Keratinocyte (primary cell): ENCODE results near the gene SDK1. TPM values are rescaled to one million over a fixed set of nuclear protein-coding genes. Genes with fewer than 3 reads are reported as not detected.
A peak's percentile ranks its signal among the peaks of the same experiment; 100 is the strongest.

ENCODE experiments used
- DNase-seq: peaks from one replicate; pipeline ENCODE4 v3.0.0-alpha.2; 2011; ENCODE audit warnings: low read depth, missing footprints, low spot score
- FAIRE-seq: peaks from 2 replicates; lab custom pipeline; 2011; peaks lifted over from hg19 to GRCh38; lab: Jason Lieb, UNC
- H2AFZ ChIP-seq: 2 replicates; pipeline ENCODE4 v1.6.0; 2012; ENCODE audit warnings: low read length, control low read depth, inconsistent platforms; ENCODE audit not compliant: control insufficient read depth
- H3K27ac ChIP-seq: 2 replicates; pipeline ENCODE4 v1.5.1; 2011; ENCODE audit warnings: low read length; ENCODE audit not compliant: control insufficient read depth, insufficient read depth
- H3K27me3 ChIP-seq: 3 replicates; pipeline ENCODE4 v1.6.0; 2011; ENCODE audit warnings: low read length; ENCODE audit not compliant: control insufficient read depth, insufficient read depth; ENCODE audit errors: extremely low read depth
- H3K36me3 ChIP-seq, 2 experiments: 2 replicates in 1 of 2; 3 replicates in 1 of 2; pipeline ENCODE4 v1.5.1; 2011; ENCODE audit warnings: low read length in 2 of 2, mild to moderate bottlenecking in 1 of 2; ENCODE audit not compliant: control insufficient read depth in 2 of 2, insufficient read depth in 2 of 2; ENCODE audit errors: extremely low read depth in 1 of 2
- H3K4me1 ChIP-seq: 3 replicates; pipeline ENCODE4 v1.5.1; 2011; ENCODE audit warnings: low read length; ENCODE audit not compliant: control insufficient read depth, insufficient read depth; ENCODE audit errors: extremely low read depth
- H3K4me2 ChIP-seq: 3 replicates; pipeline ENCODE4 v1.6.0; 2011; ENCODE audit warnings: low read depth, low read length; ENCODE audit not compliant: control insufficient read depth, insufficient read depth; ENCODE audit errors: extremely low read depth
- H3K4me3 ChIP-seq, 3 experiments: fragments of 200-600 bp in 1 of 3; sonication (generic) in 1 of 3; 2 replicates in 2 of 3; 3 replicates in 1 of 3; pipeline ENCODE4 v1.5.1; 2011 to 2016; ENCODE audit warnings: low read length in 3 of 3, mild to moderate bottlenecking in 3 of 3, control low read depth in 2 of 3, inconsistent platforms in 1 of 3, low read depth in 1 of 3, mixed read lengths in 1 of 3, mixed run types in 1 of 3, moderate library complexity in 1 of 3; ENCODE audit not compliant: control insufficient read depth in 2 of 3, insufficient read depth in 2 of 3; ENCODE audit errors: extremely low read depth in 1 of 3
- H3K79me2 ChIP-seq: 2 replicates; pipeline ENCODE4 v1.6.0; 2012; ENCODE audit warnings: low read length; ENCODE audit not compliant: control insufficient read depth, insufficient read depth
- H3K9ac ChIP-seq: 3 replicates; pipeline ENCODE4 v1.6.0; 2011; ENCODE audit warnings: low read length; ENCODE audit not compliant: control insufficient read depth, insufficient read depth; ENCODE audit errors: extremely low read depth
- H3K9me1 ChIP-seq: 3 replicates; pipeline ENCODE4 v1.6.0; 2011; ENCODE audit warnings: low read length; ENCODE audit not compliant: control insufficient read depth, insufficient read depth; ENCODE audit errors: extremely low read depth
- H3K9me3 ChIP-seq: 2 replicates; pipeline ENCODE4 v1.5.1; 2012; ENCODE audit warnings: low read depth, low read length; ENCODE audit not compliant: control insufficient read depth
- H4K20me1 ChIP-seq: 3 replicates; pipeline ENCODE4 v1.6.0; 2011; ENCODE audit warnings: low read length; ENCODE audit not compliant: control insufficient read depth, insufficient read depth; ENCODE audit errors: extremely low read depth
- EZH2 ChIP-seq: IDR thresholded peaks from one replicate; pipeline ENCODE4 v1.6.1; 2012; ENCODE audit warnings: inconsistent platforms, mild to moderate bottlenecking, low read length, moderate library complexity
- dilution Hi-C: fragments of 300-500 bp; cut with MboI; formaldehyde crosslinking; loops from one replicate; pipeline ENCODE4 v1.7.0; 2020; ENCODE audit warnings: low sequenced_read_pairs; ENCODE audit not compliant: extremely low pct_ligation_motif_present
- polyA plus RNA-seq, 5 experiments: library from polyadenylated mRNA; depleted of rRNA in 3 of 5; stranded (reverse) in 3 of 5; stranded (forward) in 1 of 5; unstranded in 1 of 5; fragments of >200 nt; gene quantifications; 1 replicate in 1 of 5; 2 replicates in 3 of 5; 3 replicates in 1 of 5; pipeline versions ENCODE4 v1.2.1 to v1.2.3, GENCODE V29; 2011 to 2012; ENCODE audit warnings: missing spikeins in 2 of 5, low read depth in 1 of 5, low replicate concordance in 1 of 5
- TF ChIP-seq, protein P1 (sequence below), 3 experiments: IDR thresholded peaks in 1 of 3; conservative IDR thresholded peaks in 1 of 3; optimal IDR thresholded peaks in 1 of 3; 2 replicates in 2 of 3; 3 replicates in 1 of 3; pipeline versions ENCODE3 to v1.5.1; 2011; ENCODE audit warnings: low read length in 3 of 3, mild to moderate bottlenecking in 3 of 3, moderate library complexity in 2 of 3, control low read depth in 1 of 3, inconsistent platforms in 1 of 3; ENCODE audit not compliant: insufficient read depth in 2 of 3; ENCODE audit errors: extremely low read depth in 1 of 3

SDK1 gene
- polyA plus RNA-seq, 1 donor (not counting 4 experiments of a cell fraction or from before 2014, with no cell fraction given) = 0.66 TPM

DNA sequence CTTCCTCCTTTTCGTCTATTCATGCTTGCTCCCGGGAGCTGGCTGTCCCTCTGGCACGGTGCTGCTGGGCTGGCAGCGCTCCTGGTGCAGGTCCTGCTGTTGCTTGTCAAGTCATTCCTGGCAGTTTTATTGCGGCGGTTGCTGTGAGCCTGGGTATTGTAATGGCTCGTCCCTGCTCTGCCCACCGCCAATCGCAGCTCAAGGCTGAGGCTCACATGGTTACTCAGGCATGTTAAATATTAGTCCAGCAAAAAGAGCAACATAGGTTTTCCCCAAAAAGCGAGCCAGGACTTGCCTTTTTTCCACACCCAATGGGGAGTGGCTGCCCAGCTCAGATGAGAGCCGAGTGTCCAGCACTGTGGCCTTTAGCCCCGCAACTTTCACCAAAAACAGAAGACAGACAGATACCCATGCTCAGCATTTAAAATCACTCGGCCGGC, 888.1 kb downstream of the SDK1 start:
- peak; percentile 94 for DNase-seq
- H3K79me2 ChIP-seq = no peaks in the 10 kb centered on the region
- dilution Hi-C loops = no loop called here
- FAIRE-seq = peak; percentile 87
- no peaks in the 10 kb centered on the region for H3K9me1 ChIP-seq
- H3K4me2 ChIP-seq = peak overlapping the region; percentile 61
- H3K36me3 ChIP-seq = peaks cover 0 to 2% of the 10 kb centered on the region in 2 experiments
- H3K9ac ChIP-seq = peak overlapping the region; percentile 47
- H3K4me3 ChIP-seq = peak overlapping the region in 1 of 3 experiments; percentile 15
- no peaks in the 10 kb centered on the region for H3K27me3 ChIP-seq
- H4K20me1 ChIP-seq = no peaks in the 10 kb centered on the region
- TF ChIP-seq EZH2 = no peak
- TF ChIP-seq, protein P1, sequence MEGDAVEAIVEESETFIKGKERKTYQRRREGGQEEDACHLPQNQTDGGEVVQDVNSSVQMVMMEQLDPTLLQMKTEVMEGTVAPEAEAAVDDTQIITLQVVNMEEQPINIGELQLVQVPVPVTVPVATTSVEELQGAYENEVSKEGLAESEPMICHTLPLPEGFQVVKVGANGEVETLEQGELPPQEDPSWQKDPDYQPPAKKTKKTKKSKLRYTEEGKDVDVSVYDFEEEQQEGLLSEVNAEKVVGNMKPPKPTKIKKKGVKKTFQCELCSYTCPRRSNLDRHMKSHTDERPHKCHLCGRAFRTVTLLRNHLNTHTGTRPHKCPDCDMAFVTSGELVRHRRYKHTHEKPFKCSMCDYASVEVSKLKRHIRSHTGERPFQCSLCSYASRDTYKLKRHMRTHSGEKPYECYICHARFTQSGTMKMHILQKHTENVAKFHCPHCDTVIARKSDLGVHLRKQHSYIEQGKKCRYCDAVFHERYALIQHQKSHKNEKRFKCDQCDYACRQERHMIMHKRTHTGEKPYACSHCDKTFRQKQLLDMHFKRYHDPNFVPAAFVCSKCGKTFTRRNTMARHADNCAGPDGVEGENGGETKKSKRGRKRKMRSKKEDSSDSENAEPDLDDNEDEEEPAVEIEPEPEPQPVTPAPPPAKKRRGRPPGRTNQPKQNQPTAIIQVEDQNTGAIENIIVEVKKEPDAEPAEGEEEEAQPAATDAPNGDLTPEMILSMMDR (optimal IDR thresholded peaks at IDR 0.05 in 1 of 3, IDR thresholded peaks at IDR 0.05 in 1 of 3, conservative IDR thresholded peaks at IDR 0.05 in 1 of 3; ENCODE audit: extremely low read depth in 1 of 3, insufficient read depth in 2 of 3, low read length in 3 of 3) = no peak
- peaks cover 11% of the 10 kb centered on the region for H3K4me1 ChIP-seq
- no peak overlapping the region for H3K27ac ChIP-seq
- H3K9me3 ChIP-seq = no peaks in the 10 kb centered on the region
- peak overlapping the region; percentile 26 for H2AFZ ChIP-seq

DNA sequence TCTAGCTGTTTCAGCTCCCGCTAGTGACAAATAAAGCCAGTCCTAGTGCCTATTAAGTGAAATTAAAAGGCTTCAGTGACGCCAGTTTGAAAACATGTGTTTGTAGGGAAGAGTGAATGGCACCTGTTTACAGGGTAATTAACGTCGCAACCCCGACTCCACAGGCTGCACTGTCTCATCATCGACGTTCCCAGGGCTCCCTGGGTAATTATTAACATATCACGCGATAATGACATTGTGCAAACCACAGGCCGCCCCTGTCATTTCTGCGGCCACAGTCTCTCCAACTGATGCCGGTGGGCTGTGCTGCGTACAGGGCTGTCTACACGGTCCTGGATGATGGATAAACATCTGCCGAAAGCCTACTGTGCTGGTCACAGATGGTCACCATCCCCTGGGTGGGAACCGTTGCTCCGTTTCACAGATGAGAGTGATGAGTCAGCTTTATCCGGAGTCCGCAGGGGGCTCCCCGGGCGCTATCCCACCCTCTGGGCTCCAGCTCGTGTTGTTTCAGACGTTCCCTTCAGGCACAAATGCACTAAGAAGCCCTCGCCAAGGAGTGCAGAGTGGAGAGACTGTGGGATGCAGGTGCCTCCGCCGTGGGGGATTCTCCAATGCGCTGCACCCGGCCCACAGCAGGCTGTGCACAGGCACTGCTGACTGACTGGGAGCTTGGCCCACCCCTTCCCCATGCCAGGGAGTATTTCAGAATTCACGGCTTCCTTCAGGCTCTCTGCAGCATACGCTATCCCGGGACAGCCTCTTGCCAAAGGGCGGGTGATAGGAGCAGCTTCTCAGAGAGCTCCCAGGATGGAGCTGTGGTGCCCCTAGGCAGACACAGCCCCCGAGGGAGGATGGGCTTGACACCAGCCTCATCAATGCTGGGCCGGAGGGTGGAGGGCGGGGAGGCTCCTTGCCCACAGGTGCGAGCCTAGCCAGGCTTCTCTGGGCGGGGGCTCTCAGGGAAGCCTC, 889.2 kb downstream of the SDK1 start:
- H4K20me1 ChIP-seq = no peaks in the 10 kb centered on the region
- no peaks in the 10 kb centered on the region for H3K27me3 ChIP-seq
- no peak overlapping the region for H2AFZ ChIP-seq
- no peak overlapping the region for H3K27ac ChIP-seq
- no peaks in the 10 kb centered on the region for H3K36me3 ChIP-seq
- no peak overlapping the region for H3K9ac ChIP-seq
- H3K79me2 ChIP-seq = no peaks in the 10 kb centered on the region
- DNase-seq (no peak), FAIRE-seq (no peak)
- H3K9me1 ChIP-seq = no peaks in the 10 kb centered on the region
- TF ChIP-seq EZH2 = no peak
- TF ChIP-seq, protein P1 (optimal IDR thresholded peaks at IDR 0.05 in 1 of 3, IDR thresholded peaks at IDR 0.05 in 1 of 3, conservative IDR thresholded peaks at IDR 0.05 in 1 of 3; ENCODE audit: extremely low read depth in 1 of 3, insufficient read depth in 2 of 3, low read length in 3 of 3) = no peak
- dilution Hi-C loops = no loop called here
- H3K9me3 ChIP-seq = no peaks in the 10 kb centered on the region
- peaks cover 14% of the 10 kb centered on the region for H3K4me1 ChIP-seq
- no peak overlapping the region for H3K4me2 ChIP-seq
- H3K4me3 ChIP-seq = no peak overlapping the region
